ENCODE data around the gene DAZAP1.
A peak's percentile ranks its signal among the peaks of the same experiment; 100 is the strongest.
"Not testable (repeated sequence)": the region's sequence is repeated elsewhere in the genome, so short reads cannot be mapped to it uniquely, and the experiment has no call there.

DAZAP1 gene

DNA sequence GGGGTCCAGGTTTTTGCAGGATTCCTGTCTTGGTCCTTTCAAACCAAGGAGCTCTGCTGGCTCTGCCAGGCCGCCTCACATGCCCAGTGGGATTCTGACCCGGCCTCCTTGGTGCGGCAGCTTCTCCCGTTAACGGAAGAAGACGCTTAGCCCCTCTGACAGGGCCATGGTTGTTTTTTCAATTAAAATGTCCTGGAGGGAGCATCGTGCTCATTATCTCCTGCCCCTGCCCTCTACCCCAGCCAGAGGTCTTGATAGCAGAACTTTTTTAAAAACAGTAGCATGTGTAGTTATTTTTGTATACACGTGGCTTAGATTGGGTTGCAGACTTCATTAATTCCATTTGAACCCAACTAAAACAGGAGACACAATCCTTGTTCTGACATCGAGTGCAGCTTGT, 19.4 kb downstream of the DAZAP1 start:
- no peak for DNase-seq

DNA sequence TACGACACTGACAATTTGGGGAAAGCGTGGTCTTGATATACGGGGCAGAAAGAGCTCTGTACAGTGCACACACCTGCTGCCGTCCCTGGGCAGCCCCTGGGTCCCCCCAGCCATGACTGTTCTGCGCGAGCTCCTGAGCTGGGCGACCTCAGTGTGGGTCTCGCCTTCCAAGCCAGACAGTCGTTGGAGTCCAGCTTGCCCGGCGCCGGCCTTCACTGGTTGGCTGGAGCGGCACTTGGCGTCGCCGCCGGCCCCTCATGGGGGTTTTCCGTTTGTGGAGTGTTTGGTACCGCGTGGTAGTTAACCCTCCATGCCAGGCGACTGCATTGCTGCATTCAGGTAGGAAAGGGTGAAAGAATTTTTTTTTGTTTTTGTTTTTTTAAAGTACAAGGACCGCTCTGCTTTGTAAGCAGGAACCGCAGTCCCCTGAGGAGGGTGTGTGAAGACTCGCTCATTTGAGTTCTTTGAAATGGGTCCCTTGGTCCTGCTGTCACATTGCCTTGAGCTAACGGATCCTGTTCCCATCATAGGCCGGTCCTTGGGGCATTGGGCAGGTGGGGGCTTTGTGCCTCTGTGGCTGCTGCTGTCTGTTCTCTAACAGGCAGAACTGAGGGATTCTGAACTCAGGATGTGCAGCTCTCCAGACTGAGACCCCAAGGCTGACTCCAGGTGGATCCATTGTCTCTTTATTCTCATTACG, 20.0 kb downstream of the DAZAP1 start:
- DNase-seq, result no peak

GRCh38 chr19:1428738-1429391, 21.5 kb downstream of the DAZAP1 start:
- no peak for DNase-seq

- DNase-seq, result no peak
Measured at GRCh38 chr19:1429750-1430149, 22.4 kb downstream of the DAZAP1 start.

DNA sequence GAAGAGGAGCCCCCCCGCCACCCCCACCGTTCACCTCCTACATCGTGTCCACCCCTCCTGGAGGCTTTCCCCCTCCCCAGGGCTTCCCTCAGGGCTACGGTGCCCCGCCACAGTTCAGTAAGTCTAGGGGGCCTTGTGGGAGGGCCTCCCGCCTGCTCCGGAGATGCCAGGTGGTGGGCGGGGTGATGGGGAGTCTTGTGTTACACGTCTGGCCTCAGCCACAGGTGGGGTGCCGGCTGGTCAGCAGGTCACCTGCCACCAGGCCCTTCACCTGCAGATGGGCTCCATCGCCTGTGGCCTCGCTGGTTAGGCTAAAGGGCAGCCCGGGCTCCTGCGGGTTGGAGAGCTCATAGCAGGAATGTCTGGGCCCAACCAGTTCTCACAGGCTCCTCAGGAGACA, 22.9 kb downstream of the DAZAP1 start:
- no peak for DNase-seq

GRCh38 chr19:1431759-1432506, 24.5 kb downstream of the DAZAP1 start:
- DNase-seq, result no peak

GRCh38 chr19:1432507-1432887, 25.1 kb downstream of the DAZAP1 start:
- DNase-seq, result no peak

GRCh38 chr19:1433119-1434039, 26.0 kb downstream of the DAZAP1 start:
- DNase-seq, result no peak

GRCh38 chr19:1434040-1434366, 26.6 kb downstream of the DAZAP1 start:
- DNase-seq, result no peak

DNA sequence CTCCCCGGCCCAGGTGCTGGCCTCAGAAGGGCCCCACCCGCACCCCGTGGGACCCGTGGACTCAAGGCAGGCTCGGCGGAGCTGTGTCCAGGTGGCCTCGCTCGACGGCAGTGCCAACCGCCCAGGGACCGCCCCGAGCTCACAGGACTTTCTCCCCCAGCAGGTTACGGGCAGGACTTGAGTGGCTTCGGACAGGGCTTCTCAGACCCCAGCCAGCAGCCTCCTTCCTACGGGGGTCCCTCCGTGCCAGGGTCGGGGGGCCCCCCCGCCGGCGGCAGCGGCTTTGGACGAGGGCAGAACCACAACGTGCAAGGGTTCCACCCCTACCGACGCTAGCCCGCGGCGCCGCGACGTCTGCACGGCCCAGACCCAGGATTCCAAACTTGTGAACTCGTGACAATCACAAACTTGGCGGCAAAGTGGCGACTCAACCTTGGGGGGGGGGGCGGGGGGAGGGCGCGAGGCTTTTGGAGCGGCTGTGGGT, 27.2 kb downstream of the DAZAP1 start:
- DNase-seq, result no peak

DNA sequence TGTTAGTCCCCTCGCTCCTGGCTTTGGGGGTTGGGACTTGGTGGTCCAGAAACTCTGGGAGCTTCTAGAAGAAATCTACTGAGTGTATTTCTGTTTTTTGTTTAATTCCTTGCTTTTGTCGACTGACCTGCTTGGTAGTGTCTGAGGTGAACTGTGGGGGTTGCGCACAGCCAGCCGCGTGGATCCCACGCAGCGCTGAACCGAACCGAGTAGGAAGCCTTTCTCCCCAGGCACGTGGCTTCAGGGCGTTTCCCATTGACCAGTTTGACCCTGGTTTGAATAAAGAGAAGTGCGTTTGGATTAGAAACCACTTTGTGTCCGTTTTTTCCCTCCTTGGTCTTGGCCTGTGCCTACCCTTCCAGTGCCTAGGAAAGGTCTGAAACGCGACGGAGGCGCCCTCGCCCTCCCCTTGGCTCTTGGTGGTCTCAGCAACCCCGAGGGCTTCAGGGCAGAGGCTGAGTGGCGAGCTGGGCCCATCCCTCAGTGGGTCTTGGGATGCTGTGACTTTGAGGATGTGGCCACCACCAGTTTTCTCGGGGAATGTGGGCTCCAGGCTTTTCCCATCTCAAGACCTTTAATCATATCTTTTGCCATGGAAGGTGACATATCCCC, 28.1 kb downstream of the DAZAP1 start:
- DNase-seq, result no peak

GRCh38 chr19:1437609-1438008, 30.2 kb downstream of the DAZAP1 start:
- DNase-seq, result no peak

DNA sequence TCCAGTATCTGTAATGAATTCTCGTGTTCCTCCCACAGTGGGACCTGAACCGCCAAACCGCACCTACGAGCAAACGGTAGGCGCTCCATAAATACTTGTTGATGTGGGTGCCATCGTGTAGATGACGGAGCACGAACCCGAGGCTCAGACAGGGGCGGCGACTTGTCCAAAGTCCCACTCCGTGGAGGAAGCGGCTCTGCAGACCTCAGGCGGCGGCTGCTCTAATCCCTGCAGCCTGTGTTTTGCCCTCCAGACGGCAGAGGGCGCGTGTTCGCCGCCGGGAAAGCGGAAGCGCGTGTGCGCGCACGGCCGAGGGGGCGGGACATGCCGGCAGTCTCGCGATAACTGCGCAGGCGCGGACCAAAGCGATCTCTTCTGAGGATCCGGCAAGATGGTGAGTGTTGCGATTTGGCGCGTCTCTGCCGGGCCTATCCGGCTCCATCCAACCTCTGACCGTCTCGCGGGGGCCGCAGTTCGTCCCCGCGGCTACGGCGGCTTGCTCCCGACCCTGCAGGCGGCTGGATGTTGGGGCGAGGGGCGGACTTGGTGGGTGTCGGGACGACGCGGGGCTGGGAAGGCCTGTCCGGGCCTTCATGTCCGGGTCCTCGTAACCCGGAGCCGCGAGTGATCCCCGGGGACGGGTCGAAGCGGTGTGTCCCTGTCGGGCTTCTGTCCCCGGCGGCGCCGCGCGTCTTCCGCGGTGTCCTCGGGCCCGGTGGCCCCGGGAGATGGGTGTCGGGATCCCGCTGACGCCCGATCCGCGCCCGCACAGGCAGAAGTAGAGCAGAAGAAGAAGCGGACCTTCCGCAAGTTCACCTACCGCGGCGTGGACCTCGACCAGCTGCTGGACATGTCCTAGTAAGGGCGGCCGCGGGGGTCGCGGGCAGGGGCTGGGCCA, 30.9 kb downstream of the DAZAP1 start, which contains the start of gene RPS15:
RPS15 (plus strand) TSS at position 362 of the 898 bp plus-strand sequence; CDS start at position 392, 30 bp downstream.
- peak; percentile 80 for DNase-seq

- DNase-seq, result no peak
Measured at GRCh38 chr19:1438933-1439354, 31.6 kb downstream of the DAZAP1 start.

DNA sequence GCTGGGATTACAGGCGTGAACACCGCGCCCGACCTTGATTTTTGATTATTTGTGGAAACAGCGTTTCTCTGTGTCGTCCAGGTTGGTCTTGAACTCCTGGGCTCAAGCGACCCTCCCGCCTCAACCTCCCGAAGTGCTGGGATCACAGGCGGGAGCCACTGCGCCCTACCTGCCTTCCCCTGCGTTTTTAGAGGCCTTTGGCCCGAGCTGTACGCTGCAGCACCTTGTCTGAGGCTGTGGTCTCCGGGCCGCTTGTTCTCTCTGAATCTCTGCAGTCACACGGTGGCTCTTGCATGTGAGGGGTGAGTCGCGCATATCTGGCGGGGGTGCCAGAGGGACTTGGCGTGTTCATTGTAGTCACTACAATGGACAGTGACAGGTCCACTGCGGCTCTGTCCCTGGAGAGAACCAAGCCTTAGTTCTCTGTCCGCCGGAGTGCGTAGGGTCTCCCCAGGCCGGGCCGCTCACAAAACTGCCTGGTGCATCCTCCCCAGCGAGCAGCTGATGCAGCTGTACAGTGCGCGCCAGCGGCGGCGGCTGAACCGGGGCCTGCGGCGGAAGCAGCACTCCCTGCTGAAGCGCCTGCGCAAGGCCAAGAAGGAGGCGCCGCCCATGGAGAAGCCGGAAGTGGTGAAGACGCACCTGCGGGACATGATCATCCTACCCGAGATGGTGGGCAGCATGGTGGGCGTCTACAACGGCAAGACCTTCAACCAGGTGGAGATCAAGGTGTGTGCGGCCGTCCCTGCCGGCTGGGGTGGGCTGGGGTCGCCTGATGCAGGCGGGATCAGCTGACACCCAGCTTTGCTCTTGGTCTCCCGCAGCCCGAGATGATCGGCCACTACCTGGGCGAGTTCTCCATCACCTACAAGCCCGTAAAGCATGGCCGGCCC, 32.4 kb downstream of the DAZAP1 start:
- not testable (repeated sequence) for DNase-seq

GRCh38 chr19:1440418-1440801, 33.0 kb downstream of the DAZAP1 start:
- DNase-seq, result no peak

DNA sequence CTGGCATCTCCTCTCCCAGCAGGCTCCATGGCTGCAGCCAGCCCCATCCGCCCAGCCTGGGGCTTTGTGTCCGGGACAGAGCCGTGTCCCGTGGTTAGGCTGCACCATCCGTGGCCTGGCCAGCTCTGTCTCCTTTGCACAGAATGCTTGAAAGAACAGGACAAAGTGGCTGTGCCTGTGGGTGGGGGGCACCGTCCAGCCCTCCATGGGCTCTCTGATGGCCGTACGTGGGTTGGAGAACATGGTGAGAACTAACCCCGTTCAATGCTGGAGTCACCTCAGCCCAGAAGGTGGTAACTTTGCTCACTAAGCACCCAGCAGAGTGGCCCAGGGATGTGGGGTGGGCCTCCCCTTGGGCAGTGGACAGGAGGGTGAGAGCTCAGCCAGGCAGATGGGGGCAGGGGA, 33.6 kb downstream of the DAZAP1 start:
- no peak for DNase-seq

DNA sequence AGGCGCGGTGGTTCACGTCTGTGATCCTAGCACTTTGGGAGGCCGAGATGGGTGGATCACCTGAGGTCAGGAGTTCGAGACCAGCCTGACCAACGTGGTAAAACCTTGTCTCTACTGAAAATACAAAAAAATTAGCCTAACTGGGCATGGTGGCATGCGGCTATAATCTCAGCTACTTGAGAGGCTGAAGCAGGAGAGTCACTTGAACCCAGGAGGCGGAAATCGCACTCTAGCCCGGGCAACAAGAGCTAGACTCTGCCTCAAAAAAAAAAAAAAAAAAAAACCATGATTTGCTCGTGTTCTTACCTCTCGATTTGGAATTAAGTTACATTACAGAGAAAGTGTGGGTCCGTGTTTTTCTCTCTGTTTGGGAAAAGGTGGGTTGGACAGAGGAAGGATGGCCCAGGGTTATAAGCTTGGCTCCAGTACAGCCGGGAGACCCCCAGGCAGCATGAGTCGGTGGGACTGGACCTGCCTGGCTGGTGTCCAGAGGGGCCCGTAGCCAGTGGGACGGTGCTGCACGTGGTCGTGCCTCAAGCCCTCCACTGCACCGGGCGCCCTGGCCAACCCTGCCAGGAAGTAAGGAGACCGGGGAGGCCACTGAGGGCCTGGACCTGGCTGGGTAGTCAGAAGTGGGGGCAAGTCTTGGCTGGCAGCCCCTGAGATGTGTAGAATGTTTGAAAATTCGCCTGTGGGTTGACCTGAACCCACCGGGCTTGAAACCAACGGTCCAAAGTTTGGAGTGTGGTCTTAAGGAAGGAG, 34.5 kb downstream of the DAZAP1 start:
- DNase-seq, result no peak

GRCh38 chr19:1445185-1445931, 38.0 kb downstream of the DAZAP1 start:
- peak; percentile 8 for DNase-seq

All from DMS79 (cell line).